BJ (cell line): ENCODE measurements around the gene KRTAP16-1. TPM values are rescaled to one million over a fixed set of nuclear protein-coding genes. Genes with fewer than 3 reads are reported as not detected.
A peak's percentile ranks its signal among the peaks of the same experiment; 100 is the strongest.
"Not testable (repeated sequence)": the region's sequence is repeated elsewhere in the genome, so short reads cannot be mapped to it uniquely, and the experiment has no call there.

ENCODE experiments used
- CTCF ChIA-PET: fragments of 350-600 bp; formaldehyde crosslinking; extraction: SDS; loops from one replicate; lab custom pipeline; 2021; ENCODE audit warnings: antibody characterized with exemption, inconsistent platforms; lab: Yijun Ruan, JAX
- POLR2A ChIA-PET: fragments of 300-600 bp; sonication (Branson Sonifier 250); formaldehyde crosslinking; extraction: SDS; loops from one replicate; lab custom pipeline; 2021; ENCODE audit warnings: antibody characterized with exemption; lab: Charles Lee
- DNase-seq: peaks from one replicate; pipeline ENCODE4 v3.0.0-alpha.2; 2011; ENCODE audit warnings: low read depth
- H3K27me3 ChIP-seq: 2 replicates; pipeline ENCODE4 v1.6.0; 2011; ENCODE audit warnings: low read length; ENCODE audit not compliant: control insufficient read depth, insufficient read depth
- H3K36me3 ChIP-seq: 2 replicates; pipeline ENCODE4 v1.5.1; 2011; ENCODE audit warnings: low read length; ENCODE audit not compliant: control insufficient read depth, insufficient read depth
- H3K4me3 ChIP-seq: 2 replicates; pipeline ENCODE4 v1.5.1; 2011; ENCODE audit warnings: low read depth, mild to moderate bottlenecking, control low read depth, low read length
- CTCF ChIP-seq: IDR thresholded peaks from 2 replicates; pipeline ENCODE4 v1.5.1; 2011; ENCODE audit warnings: low read depth, mild to moderate bottlenecking, control low read depth, inconsistent platforms, low read length, moderate library complexity; ENCODE audit not compliant: insufficient read depth
- polyA plus RNA-seq: library from polyadenylated mRNA; depleted of rRNA; stranded (reverse); fragments of >200 nt; gene quantifications from 2 replicates; pipeline ENCODE4 v1.2.3, GENCODE V29; 2011

KRTAP16-1 gene
- polyA plus RNA-seq, 1 experiment: not detected

GRCh38 chr17:41284043-41284442 lies 25.1 kb downstream of the KRTAP16-1 start:
- TF ChIP-seq CTCF: no peak
- Histone ChIP-seq H3K4me3 (no peak overlapping the region), H3K27me3 (no peaks in the 10 kb centered on the region), H3K36me3 (no peaks in the 10 kb centered on the region)
- CTCF ChIA-PET: interaction anchor here (0.6 to 1.7 kb wide), 4 partner anchors 38 to 808 kb away, joined by 4 to 7 read pairs (median 4); no protein-coding TSS in a partner anchor
- POLR2A ChIA-PET: no interaction called here
- peak; percentile 87 for DNase-seq

DNA sequence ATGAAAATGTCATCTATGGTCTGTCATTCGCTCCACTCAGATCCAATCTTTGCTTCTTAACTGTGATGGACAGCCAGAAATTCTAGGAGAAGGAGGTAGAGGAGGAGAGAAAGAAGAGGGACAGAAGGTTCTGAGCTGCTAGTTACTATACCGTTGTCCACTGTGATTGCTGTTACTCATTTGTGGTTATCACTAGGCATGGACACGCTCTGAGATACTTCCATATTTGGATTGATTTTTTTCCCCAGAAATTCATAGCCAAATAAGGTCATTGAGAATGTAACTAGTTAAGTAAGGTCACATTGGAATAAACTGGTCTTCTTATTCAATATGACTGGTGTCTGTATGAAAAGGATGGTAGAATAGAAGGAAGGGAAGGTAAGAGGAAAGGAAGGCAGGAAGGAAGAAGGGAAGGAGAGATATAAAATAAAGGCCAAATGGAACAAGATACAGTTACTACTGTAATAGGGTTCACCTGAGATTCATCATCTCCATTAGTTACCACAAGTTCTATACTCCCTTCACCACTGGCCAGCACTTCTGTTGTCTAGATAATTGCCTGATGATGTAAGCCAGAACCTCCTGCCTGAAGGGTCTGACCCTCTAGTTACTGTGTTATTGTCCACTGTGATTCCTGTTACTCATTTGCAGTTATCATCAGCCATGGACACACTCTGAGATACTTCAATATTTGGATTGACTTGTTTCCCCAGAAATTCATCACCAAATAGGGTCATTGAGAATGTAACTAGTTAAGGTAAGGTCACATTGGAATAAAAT lies 30.7 kb downstream of the KRTAP16-1 start:
- ChIA-PET CTCF (interaction anchor here (1.1 kb wide), 1 partner anchor 15 kb away, joined by 3 read pairs; no protein-coding TSS in a partner anchor), POLR2A (no interaction called here)
- TF ChIP-seq CTCF: no peak
- no peaks in the 10 kb centered on the region for H3K36me3 ChIP-seq
- no peak overlapping the region for H3K4me3 ChIP-seq
- H3K27me3 ChIP-seq: no peaks in the 10 kb centered on the region
- no peak for DNase-seq

- H3K36me3 ChIP-seq, DNase-seq, POLR2A ChIA-PET, H3K4me3 ChIP-seq, H3K27me3 ChIP-seq: not testable (repeated sequence)
- CTCF ChIA-PET: interaction anchor here (0.6 to 1.5 kb wide), 2 partner anchors 15 to 29 kb away, joined by 3 to 4 read pairs; no protein-coding TSS in a partner anchor
Observed at GRCh38 chr17:41275648-41276190, 33.4 kb downstream of the KRTAP16-1 start, which contains the start of gene KRTAP9-7. Gene KRTAP9-7, plus strand, starts transcription at chr17:41275698. Its CDS starts 0 bp downstream, at chr17:41275698.

GRCh38 chr17:41271858-41272257 lies 37.3 kb downstream of the KRTAP16-1 start:
- no peaks in the 10 kb centered on the region for H3K27me3 ChIP-seq
- no peak for TF ChIP-seq CTCF
- DNase-seq: no peak
- POLR2A ChIA-PET: no interaction called here
- no peaks in the 10 kb centered on the region for H3K36me3 ChIP-seq
- no peak overlapping the region for H3K4me3 ChIP-seq
- CTCF ChIA-PET: no interaction called here

- CTCF ChIA-PET, H3K27me3 ChIP-seq, DNase-seq, POLR2A ChIA-PET, H3K4me3 ChIP-seq, H3K36me3 ChIP-seq: not testable (repeated sequence)
Observed at GRCh38 chr17:41271323-41271722, 37.8 kb downstream of the KRTAP16-1 start.

DNA sequence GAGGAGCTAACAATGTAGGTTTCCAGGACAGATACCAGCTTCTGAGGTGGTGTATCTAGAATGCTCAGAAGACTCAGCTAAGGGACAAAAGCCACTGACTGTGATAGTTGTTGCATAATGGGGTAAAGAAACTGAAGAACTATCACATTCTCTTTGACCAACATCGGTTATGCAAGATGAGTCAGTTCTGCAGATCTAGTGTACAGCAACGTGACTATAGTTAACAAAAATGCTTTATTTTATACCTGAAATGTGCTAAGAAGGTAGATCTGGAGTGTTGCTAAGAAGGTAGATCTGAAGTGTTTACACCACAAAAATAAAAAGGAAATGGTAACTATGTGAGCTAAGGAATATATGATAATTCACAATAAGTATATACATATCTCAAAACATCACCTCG lies 41.4 kb downstream of the KRTAP16-1 start:
- CTCF ChIA-PET: no interaction called here
- no peaks in the 10 kb centered on the region for H3K36me3 ChIP-seq
- POLR2A ChIA-PET: no interaction called here
- no peak for TF ChIP-seq CTCF
- H3K4me3 ChIP-seq: no peak overlapping the region
- DNase-seq: no peak
- H3K27me3 ChIP-seq: no peaks in the 10 kb centered on the region
